Erythroblast (primary cell): ENCODE data around the gene MGLL.

Experiments
- DNase-seq, 2 experiments: peaks; one replicate each; lab custom pipeline; 2025; lab: John Stamatoyannopoulos, UW
- GATA1 ChIP-seq: IDR thresholded peaks from 2 replicates; pipeline ENCODE4 v1.6.1; 2011; ENCODE audit warnings: low read depth, mild to moderate bottlenecking, control low read depth, low read length, moderate library complexity
- POLR2A ChIP-seq: IDR thresholded peaks from 2 replicates; pipeline ENCODE4 v1.6.1; 2011; ENCODE audit warnings: mild to moderate bottlenecking, low read length

The MGLL gene

DNA sequence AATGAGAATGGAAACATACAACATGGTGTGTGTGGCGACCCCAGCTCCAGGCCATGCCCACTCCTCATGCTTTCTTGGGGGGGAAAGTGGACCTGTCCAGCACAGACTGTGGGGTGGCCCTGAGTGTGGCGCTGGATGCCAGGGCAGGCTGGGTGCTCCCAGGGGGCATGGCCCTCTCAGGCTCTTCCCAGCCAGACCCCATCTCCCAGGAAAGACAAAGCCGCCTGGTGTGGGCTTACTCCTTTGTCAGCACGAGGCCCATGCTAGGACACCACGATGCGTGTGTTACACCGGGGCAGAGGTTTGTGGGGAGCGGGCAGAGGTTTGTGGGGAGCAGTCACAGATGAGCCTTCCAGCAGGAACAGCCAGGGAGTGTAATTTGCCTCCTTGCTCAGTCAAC lies 81.1 kb downstream of the MGLL start:
- no peak for TF ChIP-seq GATA1
- TF ChIP-seq POLR2A: no peak
- DNase-seq: no peak

DNA sequence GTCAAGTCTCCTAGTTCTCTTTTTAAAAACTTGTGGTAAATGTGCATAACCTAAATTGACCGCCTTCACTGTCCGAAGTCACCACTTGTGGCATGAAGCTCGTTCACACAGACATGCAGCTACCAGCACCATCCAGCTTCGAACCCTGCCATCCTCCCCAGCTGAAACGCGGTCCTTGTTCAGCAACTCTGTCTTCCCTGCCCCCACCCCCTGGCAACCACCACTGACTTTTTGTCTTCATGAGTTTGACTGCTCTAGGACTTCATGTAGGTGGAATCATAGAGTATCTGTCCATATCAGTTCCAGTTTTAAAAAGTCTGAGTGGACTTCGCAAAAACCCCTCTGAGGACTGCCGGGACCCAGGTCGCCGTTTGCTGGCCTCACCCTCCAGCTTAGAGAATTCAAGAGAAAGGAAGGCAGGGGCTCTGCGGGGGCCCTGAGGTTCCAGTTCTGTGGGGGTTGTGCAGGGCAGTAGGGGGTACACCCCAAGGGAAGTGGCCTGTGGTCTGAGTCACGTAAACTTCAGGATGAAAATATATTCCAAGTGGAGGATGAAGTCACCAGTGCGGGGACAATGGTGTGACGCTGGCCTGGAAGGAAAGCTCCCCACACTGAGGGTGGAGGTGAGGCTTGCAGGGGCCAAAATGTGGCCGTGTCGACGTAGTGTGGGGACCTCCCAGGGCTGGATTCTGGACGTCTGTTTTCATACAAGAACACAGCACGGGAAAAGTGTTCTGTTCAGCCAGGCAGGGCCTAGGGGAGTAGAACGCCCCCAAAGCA lies 82.0 kb downstream of the MGLL start:
- DNase-seq: no peak
- no peak for TF ChIP-seq POLR2A
- TF ChIP-seq GATA1: no peak

DNA sequence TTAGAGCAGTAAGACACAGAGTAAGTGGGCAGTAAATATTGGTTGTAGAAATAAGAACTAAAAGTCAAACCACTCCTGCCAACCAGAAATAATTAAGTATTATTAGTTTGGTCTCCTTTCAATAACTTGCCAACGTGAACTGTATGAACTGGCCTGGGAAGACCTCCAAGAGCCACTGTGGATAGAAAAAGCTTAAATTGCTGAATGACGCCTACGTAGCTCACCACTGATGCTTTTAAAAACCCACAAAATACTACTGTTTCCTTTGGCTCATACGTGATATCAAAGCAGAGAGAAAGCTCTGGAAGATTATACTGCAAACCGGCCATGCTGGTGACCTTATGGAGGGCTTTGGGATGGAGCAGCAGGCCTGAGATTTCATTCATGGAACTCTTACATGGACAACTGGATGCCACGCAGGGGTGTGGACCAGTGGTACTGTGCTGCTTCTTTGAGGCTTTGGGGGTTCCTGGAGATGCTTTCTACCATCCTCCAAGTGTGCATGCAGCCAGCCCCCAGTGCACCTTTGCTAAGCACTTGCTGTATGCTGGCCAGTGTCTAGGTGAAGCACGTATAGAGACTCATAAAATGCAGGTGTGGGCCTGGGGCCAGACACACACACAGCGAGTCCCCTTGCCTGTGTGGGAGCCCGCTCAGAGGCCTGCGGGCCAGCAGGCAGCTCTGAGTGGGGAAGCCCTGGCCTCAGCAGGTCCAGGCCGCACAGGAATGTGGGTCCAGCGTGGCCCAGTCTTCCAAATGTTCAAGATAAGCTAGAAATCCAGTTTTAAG lies 82.8 kb downstream of the MGLL start:
- DNase-seq: no peak
- TF ChIP-seq POLR2A (no peak), GATA1 (no peak)

DNA sequence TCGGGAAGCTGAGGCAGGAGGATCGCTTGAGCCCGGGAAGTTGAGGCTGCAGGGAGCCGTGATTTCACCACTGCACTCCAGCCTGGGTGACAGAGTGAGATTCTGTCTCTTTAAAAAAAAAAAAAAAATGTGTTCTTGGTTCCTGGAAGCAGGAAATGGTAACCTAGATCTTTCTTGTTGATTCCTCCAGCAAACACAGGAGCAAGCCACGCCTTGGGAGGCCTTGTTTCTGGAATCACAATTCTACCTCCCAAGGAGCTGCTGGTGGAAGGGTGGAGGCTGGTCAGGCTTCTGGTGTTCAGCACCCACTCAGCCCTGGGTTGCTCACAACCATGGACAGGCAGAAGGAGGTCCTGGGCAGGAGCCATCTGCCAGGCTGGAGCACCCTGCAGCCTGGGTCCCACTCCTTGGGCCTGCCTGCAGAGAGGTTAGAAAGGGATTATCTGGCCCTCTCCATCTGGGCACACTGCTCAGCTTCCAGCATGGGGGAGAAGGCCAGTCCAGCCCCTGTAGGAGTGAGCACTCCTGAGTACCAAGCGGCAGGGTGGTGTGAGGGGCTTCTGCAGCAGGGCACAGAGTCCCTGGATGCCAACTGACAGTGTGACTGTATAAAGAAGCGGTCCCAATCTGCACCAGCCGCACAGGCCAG lies 84.0 kb downstream of the MGLL start:
- TF ChIP-seq POLR2A (no peak), GATA1 (no peak)
- no peak for DNase-seq

DNA sequence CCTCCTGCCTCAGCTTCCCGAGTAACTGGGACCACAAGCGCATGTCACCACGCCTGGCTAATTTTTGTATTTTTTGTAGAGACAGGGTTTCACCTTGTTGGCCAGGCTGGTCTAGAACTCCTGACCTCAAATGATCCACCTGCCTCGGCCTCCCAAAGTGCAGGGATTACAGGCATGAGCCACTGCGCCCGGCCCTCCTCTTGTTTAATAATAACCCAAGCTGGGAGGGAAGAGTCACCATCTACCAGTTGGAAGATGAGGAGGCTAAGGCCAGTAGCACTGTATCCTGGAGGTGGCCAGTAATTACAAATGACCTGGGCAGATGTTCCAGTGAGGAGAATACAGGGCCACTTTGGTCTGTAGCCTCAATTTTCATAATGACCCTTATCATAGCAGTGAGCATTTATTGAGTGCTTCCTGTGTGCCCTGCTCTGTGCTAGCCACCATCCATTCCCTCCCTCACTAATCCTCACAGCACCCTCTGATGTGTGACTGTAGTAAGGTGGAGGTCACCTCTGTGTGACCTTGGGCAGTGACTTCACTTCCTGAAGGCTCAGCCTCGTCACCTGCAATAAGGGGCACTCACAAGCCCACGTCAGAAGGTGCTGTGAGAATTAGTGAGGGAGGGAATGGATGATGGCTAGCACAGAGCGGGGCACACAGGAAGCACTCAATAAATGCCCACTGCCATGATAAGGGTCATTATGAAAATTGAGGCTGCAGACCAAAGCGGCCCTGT lies 85.3 kb downstream of the MGLL start:
- no peak for DNase-seq
- no peak for TF ChIP-seq POLR2A
- TF ChIP-seq GATA1: no peak

DNA sequence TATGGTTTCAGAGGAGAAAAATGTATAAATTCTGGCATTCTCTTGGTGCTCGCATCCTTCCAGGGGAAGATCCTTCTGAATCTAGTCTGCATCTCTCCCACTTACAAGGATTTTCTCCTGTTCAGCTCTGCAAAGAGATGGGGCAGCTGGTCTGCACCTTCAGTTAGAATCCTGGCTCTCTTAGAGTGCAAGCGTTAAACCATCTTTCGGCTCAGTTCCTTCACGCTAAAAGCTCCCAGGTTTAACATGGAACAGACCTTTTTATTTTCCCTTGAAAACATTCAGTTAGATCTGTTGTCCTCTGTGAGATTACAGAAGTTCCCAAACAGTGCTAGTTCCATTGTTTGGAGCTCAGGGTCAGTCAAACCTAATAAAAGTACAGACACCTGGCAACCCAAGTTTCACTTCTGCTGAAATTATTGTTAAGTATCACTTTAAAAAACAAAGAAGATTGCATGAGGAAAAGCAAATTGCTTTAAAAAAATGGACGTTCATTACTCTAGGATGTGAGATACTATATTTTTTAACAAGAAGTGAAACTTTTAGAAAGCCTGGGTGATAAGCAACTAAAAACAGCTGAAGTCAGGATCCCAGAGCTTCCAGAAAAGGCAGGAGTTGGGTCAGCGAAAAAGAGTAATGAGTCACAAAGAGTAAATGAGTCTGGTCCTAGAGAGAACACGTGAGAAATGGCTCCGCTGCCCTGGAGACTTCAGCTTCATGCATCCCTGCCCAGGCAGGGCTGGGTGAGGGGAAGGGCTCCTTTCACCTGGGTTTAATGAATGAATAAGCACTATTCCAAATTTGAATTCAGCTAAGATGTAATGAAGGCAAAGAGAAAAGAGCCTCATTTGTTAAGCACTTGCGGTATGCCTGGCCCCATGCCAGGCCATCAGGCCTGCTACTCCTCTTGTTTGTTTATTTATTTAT lies 86.3 kb downstream of the MGLL start:
- no peak for DNase-seq

DNA sequence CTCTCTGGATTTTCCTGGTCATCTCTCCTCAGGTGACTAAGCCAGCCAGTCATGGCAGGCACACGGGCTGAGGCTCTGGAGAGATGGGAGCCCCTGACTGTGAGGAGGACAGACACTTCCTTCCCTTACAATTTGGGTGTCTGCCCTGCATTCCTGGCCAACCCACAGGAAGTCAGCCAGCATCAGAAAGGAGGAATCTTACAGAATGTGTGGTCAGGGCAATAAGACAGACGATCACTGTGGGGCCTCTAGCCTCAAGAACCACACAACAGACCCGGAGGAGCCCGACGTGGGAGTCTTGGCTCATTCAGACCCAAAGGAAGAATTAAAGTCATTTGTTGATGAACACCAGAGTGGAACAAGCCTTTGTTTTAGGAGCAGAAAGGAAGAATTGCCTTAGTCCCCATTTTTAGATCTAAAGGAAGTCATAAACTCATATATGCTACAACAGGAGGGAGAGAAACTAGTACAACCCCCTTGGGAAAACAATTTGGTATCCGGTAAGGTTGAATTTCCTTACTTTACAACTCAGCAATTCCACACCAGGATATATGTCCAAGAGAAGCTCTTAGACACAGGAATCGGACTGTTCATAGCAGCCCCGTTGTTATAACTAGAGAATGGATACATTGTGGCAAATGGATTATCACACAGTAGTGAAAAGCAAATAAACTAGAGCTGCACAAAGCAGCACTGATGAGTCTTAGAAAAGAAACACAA lies 87.4 kb downstream of the MGLL start:
- no peak for TF ChIP-seq POLR2A
- DNase-seq: no peak

More for the DNA sequence above, 86.3 kb downstream of the MGLL start:
- TF ChIP-seq POLR2A (no peak), GATA1 (no peak)

DNA sequence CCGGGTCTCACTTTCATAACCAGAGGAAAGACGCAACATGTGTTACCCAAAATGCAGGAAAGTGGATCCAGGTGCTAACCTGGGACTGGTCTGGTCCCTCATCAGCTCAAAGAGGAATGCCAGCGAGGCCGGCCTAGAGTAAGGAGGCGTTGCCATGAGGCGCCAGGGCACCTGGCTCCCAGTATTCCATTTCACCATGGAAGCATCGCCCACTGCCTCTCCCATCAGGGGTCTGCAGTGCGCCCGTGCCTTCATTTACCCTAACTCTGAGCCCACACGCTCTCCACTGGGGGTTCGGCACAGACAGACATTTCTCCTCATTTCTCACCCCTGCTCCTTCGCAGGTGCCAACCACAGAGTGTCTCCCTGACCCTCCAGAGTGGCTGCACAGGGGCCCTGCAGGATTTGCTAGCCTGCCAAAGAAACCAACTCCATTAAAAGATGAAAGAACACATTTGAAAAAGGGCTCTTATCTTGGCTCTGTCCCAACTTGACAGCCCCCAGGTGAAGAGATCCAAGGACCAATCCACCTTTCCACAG lies 88.1 kb downstream of the MGLL start:
- TF ChIP-seq POLR2A (no peak), GATA1 (no peak)
- no peak for DNase-seq

DNA sequence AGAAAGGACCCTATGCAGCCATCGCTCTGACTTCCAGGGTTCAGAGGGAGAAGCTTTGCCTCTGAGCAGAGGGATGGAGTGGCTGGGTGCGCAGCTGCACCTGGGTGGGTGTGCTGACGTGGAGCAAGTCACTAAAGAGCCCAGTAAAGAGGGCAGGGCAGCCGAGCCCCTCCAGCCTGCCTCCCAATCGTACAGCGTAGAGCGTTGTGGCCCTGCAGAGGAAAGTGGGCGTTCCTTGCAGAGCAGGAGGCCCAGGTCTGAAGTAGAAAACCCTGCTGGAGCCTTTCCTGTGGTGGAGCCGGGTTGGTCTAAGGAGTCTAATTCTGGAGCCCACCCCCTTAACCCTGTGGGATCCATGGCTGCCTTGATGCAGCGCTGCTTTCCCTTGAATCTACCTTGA lies 88.5 kb downstream of the MGLL start:
- TF ChIP-seq POLR2A (no peak), GATA1 (no peak)
- no peak for DNase-seq

DNA sequence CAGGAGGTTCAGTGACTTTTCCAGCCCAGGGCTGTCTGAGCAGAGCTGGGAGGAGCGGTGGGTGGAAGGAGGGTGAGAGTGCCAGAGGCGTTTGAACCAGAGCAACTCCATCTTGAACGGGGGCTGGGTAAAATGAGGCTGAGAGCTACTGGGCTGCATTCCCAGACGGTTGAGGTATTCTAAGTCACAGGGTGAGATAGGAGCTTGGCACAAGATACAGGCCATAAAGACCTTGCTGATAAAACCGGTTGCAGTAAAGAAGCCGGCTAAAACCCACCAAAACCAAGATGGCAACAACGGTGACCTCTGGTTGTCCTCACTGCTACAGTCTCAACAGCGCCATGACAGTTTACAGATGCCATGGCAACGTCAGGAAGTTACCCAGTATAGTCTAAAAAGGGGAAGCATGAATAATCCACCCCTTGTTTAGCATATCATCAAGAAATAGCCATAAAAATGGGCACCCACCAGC lies 89.4 kb downstream of the MGLL start:
- DNase-seq: no peak
- TF ChIP-seq POLR2A (no peak), GATA1 (no peak)

DNA sequence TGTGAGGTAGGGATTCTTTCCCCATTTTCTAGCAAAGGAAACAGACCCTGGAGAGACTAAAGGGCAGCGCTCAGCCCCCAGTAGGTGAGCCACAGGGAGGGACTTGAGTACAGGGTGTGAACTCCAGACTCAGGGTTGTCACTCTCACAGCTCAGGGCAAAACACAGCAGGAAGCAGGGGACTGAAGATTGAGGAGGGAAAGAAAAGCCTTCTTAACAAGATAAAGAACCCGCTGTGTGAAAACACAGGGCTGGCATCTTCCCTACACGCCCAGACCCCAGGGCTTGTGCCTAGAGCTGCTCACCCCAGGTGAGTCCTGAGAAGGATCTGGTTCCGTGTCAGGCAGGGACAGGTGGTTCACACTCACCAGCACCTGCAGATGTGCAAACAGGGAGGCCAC lies 90.0 kb downstream of the MGLL start:
- no peak for DNase-seq
- TF ChIP-seq GATA1 (no peak), POLR2A (no peak)
